H1 (cell line): ENCODE results near the gene PDZD2. TPM values are rescaled to one million over a fixed set of nuclear protein-coding genes. Genes with fewer than 3 reads are reported as not detected.

Experiments
- CTCF ChIA-PET: fragments of 300-600 bp; sonication (Branson Sonifier 250); formaldehyde crosslinking; loops from one replicate; lab custom pipeline; 2021; ENCODE audit not compliant: partially characterized antibody; lab: Charles Lee
- POLR2A ChIA-PET: fragments of 300-600 bp; sonication (Branson Sonifier 250); formaldehyde crosslinking; loops from one replicate; lab custom pipeline; 2021; ENCODE audit warnings: inconsistent platforms; ENCODE audit not compliant: partially characterized antibody; lab: Charles Lee
- DNase-seq, 2 experiments: peaks; one replicate each; pipeline versions ENCODE4 v3.0.0 to v3.0.0-alpha.2; 2010 to 2022; ENCODE audit warnings: low spot score in 2 of 2, low read depth in 1 of 2, mixed read lengths in 1 of 2
- FAIRE-seq: peaks from 2 replicates; lab custom pipeline; 2011; peaks lifted over from hg19 to GRCh38; lab: Jason Lieb, UNC
- H2AFZ ChIP-seq: 2 replicates; pipeline ENCODE4 v1.8.1; 2012; ENCODE audit warnings: low read length, inconsistent platforms
- H2AK5ac ChIP-seq: 2 replicates; pipeline ENCODE4 v1.6.1; 2013; ENCODE audit warnings: low read depth, low read length
- H2BK120ac ChIP-seq: replicated peaks from 2 replicates; pipeline ENCODE3; 2013; ENCODE audit warnings: low read depth, low read length, inconsistent platforms
- H2BK12ac ChIP-seq: 2 replicates; pipeline ENCODE4 v1.6.1; 2013; ENCODE audit warnings: low read depth, low read length
- H2BK15ac ChIP-seq: 2 replicates; pipeline ENCODE4 v1.6.1; 2013; ENCODE audit warnings: low read length
- H2BK20ac ChIP-seq: 2 replicates; pipeline ENCODE4 v1.6.1; 2013; ENCODE audit warnings: low read length
- H2BK5ac ChIP-seq: 2 replicates; pipeline ENCODE4 v1.6.1; 2013; ENCODE audit warnings: low read depth, low read length
- H3K14ac ChIP-seq: 2 replicates; pipeline ENCODE4 v1.6.1; 2013; ENCODE audit warnings: inconsistent platforms; ENCODE audit not compliant: insufficient read length
- H3K18ac ChIP-seq: 2 replicates; pipeline ENCODE4 v1.6.1; 2013; ENCODE audit warnings: low read length; ENCODE audit errors: extremely low read depth
- H3K23ac ChIP-seq: 2 replicates; pipeline ENCODE4 v1.6.1; 2013; ENCODE audit warnings: inconsistent platforms; ENCODE audit not compliant: insufficient read length
- H3K23me2 ChIP-seq: 2 replicates; pipeline ENCODE4 v1.6.1; 2013; ENCODE audit warnings: low read depth, low read length
- H3K27ac ChIP-seq: 2 replicates; pipeline ENCODE4 v1.6.1; 2011; ENCODE audit warnings: low read depth, low read length, inconsistent platforms
- H3K27me3 ChIP-seq, 4 experiments: replicated peaks in 1 of 4; 1 replicate in 1 of 4; 2 replicates in 3 of 4; pipeline versions ENCODE4 v1.6.1 to v1.8.1; 2011 to 2013; ENCODE audit warnings: low read length in 3 of 4, mild to moderate bottlenecking in 3 of 4, inconsistent platforms in 2 of 4, mixed read lengths in 2 of 4, moderate library complexity in 1 of 4; ENCODE audit not compliant: control insufficient read depth in 3 of 4, insufficient read depth in 3 of 4; ENCODE audit errors: extremely low read depth in 1 of 4
- H3K36me3 ChIP-seq, 4 experiments: 2 replicates each; pipeline versions ENCODE4 v1.6.1 to v1.8.1; 2011 to 2013; ENCODE audit warnings: mild to moderate bottlenecking in 4 of 4, low read length in 3 of 4, moderate library complexity in 2 of 4, control low read depth in 1 of 4, inconsistent platforms in 1 of 4; ENCODE audit not compliant: insufficient read depth in 4 of 4, control insufficient read depth in 2 of 4
- H3K4ac ChIP-seq: replicated peaks from 2 replicates; pipeline ENCODE3; 2013; ENCODE audit warnings: low read length, low read depth, mixed read lengths, inconsistent platforms; ENCODE audit not compliant: insufficient read length
- H3K4me1 ChIP-seq, 4 experiments: replicated peaks in 1 of 4; 1 replicate in 1 of 4; 2 replicates in 3 of 4; pipeline versions ENCODE4 v1.6.1 to v1.8.1; 2011 to 2013; ENCODE audit warnings: low read length in 3 of 4, inconsistent platforms in 2 of 4, mixed read lengths in 1 of 4; ENCODE audit not compliant: insufficient read depth in 4 of 4, control insufficient read depth in 3 of 4
- H3K4me2 ChIP-seq, 2 experiments: 2 replicates each; pipeline versions ENCODE4 v1.6.1 to v1.8.1; 2011 to 2013; ENCODE audit warnings: low read depth in 2 of 2, low read length in 2 of 2, control low read depth in 1 of 2, inconsistent platforms in 1 of 2, mild to moderate bottlenecking in 1 of 2; ENCODE audit not compliant: insufficient read depth in 1 of 2
- H3K4me3 ChIP-seq, 4 experiments: fragments of 200-600, 300-600 bp in 1 of 4; sonication (generic), shearing (Covaris generic), sonication (Bioruptor Twin) in 1 of 4; 2 replicates each; pipeline versions ENCODE4 v1.5.1 to v1.8.1; 2011 to 2016; ENCODE audit warnings: low read length in 4 of 4, low read depth in 3 of 4, control low read depth in 2 of 4, inconsistent platforms in 2 of 4, mild to moderate bottlenecking in 2 of 4, mixed read lengths in 1 of 4, moderate library complexity in 1 of 4; ENCODE audit not compliant: insufficient read depth in 2 of 4; ENCODE audit errors: extremely low read depth in 1 of 4
- H3K56ac ChIP-seq: replicated peaks from 2 replicates; pipeline ENCODE3; 2013; ENCODE audit warnings: low read depth, mild to moderate bottlenecking, mixed read lengths, low read length, inconsistent platforms; ENCODE audit not compliant: insufficient read length
- H3K79me1 ChIP-seq: 2 replicates; pipeline ENCODE4 v1.6.1; 2013; ENCODE audit warnings: low read depth, low read length, control low read depth
- H3K79me2 ChIP-seq, 2 experiments: 2 replicates each; pipeline versions ENCODE4 v1.6.1 to v1.8.1; 2012 to 2013; ENCODE audit warnings: low read length in 2 of 2, mild to moderate bottlenecking in 2 of 2, inconsistent platforms in 1 of 2; ENCODE audit not compliant: insufficient read depth in 2 of 2, control insufficient read depth in 1 of 2
- H3K9ac ChIP-seq, 4 experiments: replicated peaks in 1 of 4; 1 replicate in 1 of 4; 2 replicates in 3 of 4; pipeline versions ENCODE4 v1.6.1 to v1.8.1; 2011 to 2013; ENCODE audit warnings: low read depth in 3 of 4, low read length in 3 of 4, control low read depth in 2 of 4, mild to moderate bottlenecking in 2 of 4, moderate library complexity in 2 of 4, inconsistent platforms in 1 of 4; ENCODE audit errors: extremely low read depth in 1 of 4
- H3K9me3 ChIP-seq, 2 experiments: 2 replicates each; pipeline versions ENCODE4 v1.6.1 to v1.8.1; 2012 to 2013; ENCODE audit warnings: mild to moderate bottlenecking in 2 of 2, moderate library complexity in 2 of 2, control low read depth in 1 of 2, inconsistent platforms in 1 of 2, low read depth in 1 of 2, low read length in 1 of 2, mixed read lengths in 1 of 2; ENCODE audit not compliant: insufficient read depth in 2 of 2
- H4K20me1 ChIP-seq, 2 experiments: replicated peaks in 1 of 2; 2 replicates each; pipeline versions ENCODE3 to v1.8.1; 2011 to 2013; ENCODE audit warnings: inconsistent platforms in 2 of 2, low read length in 2 of 2, mild to moderate bottlenecking in 1 of 2; ENCODE audit not compliant: insufficient read depth in 2 of 2, control insufficient read depth in 1 of 2
- H4K5ac ChIP-seq: 2 replicates; pipeline ENCODE4 v1.6.1; 2013; ENCODE audit warnings: low read length, low read depth, mixed read lengths, inconsistent platforms; ENCODE audit not compliant: insufficient read length
- H4K8ac ChIP-seq: 2 replicates; pipeline ENCODE4 v1.8.0; 2013; ENCODE audit warnings: mild to moderate bottlenecking, moderate library complexity, low read length, inconsistent platforms; ENCODE audit not compliant: insufficient read depth; ENCODE audit errors: extremely low read depth
- H4K91ac ChIP-seq: replicated peaks from 2 replicates; pipeline ENCODE3; 2013; ENCODE audit warnings: low read length, mixed read lengths, inconsistent platforms; ENCODE audit not compliant: insufficient read length
- CEBPB ChIP-seq: IDR thresholded peaks from 2 replicates; pipeline ENCODE4 v1.6.1; 2012; ENCODE audit warnings: low read depth, low read length
- RBBP5 ChIP-seq: IDR thresholded peaks from 2 replicates; pipeline ENCODE4 v1.7.1; 2012; ENCODE audit warnings: low read depth, mild to moderate bottlenecking, inconsistent platforms, low read length, moderate library complexity, borderline replicate concordance
- WGBS, 2 experiments: shearing (Covaris generic) in 1 of 2; methylation state at CpG; one replicate each; pipeline versions ENCODE4 v1.1.6 to v1.1.7; 2013 to 2015; ENCODE audit warnings: low lambda C conversion rate in 2 of 2, mixed read lengths in 2 of 2, inconsistent platforms in 1 of 2, low coverage in 1 of 2, missing lambda C conversion rate in 1 of 2; ENCODE audit not compliant: insufficient replicate concordance in 2 of 2, insufficient coverage in 1 of 2, insufficient read length in 1 of 2; ENCODE audit errors: extremely low coverage in 1 of 2, missing lambda C conversion rate in 1 of 2; 5-methylcytosine and 5-hydroxymethylcytosine counted together
- polyA plus RNA-seq, 7 experiments: library from polyadenylated mRNA; depleted of rRNA in 3 of 7; stranded (reverse) in 5 of 7; unstranded in 2 of 7; fragments of >200 nt in 5 of 7; fragments of 200-250 nt in 2 of 7; gene quantifications; 1 replicate in 5 of 7; 2 replicates in 1 of 7; 4 replicates in 1 of 7; pipeline versions ENCODE4 v1.2.1 to v1.2.3, GENCODE V29; 2011 to 2013; ENCODE audit warnings: missing spikeins in 2 of 7, mixed read lengths in 2 of 7
- total RNA-seq: library from RNA; stranded (reverse); fragmentation: NEBNext Ultra II Directional; extraction: Animal tissue kit (Norgen Biotek cat#: 25700); gene quantifications from 2 replicates; pipeline ENCODE4 v1.2.1, GENCODE V29; 2021

Gene PDZD2
- total and polyA plus RNA-seq, 2 of the 8 experiments (the other 6 are each of a cell fraction or from before 2014, with no cell fraction given) = 1.2 to 6.8 TPM

DNA sequence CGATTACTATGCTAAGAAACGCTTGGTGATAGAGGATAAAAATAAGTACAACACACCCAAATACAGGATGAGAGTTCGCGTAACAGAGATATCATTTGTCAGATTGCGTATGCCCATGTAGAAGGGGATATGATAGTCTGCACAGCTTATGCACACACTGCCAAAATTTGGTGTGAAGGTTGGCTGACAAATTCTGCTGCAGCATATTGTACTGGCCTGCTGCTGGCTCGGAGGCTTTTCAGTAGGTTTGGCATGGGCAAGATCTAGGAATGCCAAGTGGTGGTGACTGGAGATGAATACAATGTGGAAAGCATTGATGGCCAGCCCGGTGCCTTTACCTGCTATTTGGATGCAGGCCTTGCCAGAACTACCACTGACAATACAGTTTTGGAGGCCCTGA, 208.4 kb downstream of the PDZD2 start:
- Histone ChIP-seq H3K4me1 (no peaks in the 10 kb centered on the region), H4K8ac (no peak overlapping the region), H3K79me2 (no peaks in the 10 kb centered on the region), H3K14ac (no peak overlapping the region), H3K56ac (no peak overlapping the region), H3K4ac (no peak overlapping the region), H3K23me2 (no peaks in the 10 kb centered on the region), H2AFZ (no peak overlapping the region), H3K9me3 (no peaks in the 10 kb centered on the region), H3K27me3 (no peaks in the 10 kb centered on the region), H4K91ac (no peak overlapping the region), H2BK120ac (no peak overlapping the region), H3K23ac (no peak overlapping the region), H4K20me1 (no peaks in the 10 kb centered on the region), H3K27ac (no peak overlapping the region), H2BK12ac (no peak overlapping the region), H2BK5ac (no peak overlapping the region), H3K9ac (no peak overlapping the region), H2BK20ac (no peak overlapping the region), H2BK15ac (no peak overlapping the region), H4K5ac (no peak overlapping the region), H2AK5ac (no peak overlapping the region), H3K36me3 (no peaks in the 10 kb centered on the region), H3K4me2 (no peak overlapping the region), H3K18ac (no peak overlapping the region), H3K4me3 (no peak overlapping the region), H3K79me1 (no peaks in the 10 kb centered on the region)
- POLR2A ChIA-PET = no interaction called here
- CTCF ChIA-PET = interaction anchor here (1.0 to 2.2 kb wide), 5 partner anchors 9 to 245 kb away, joined by 3 to 7 read pairs (median 3); no protein-coding TSS in a partner anchor
- no peak for TF ChIP-seq CEBPB
- TF ChIP-seq RBBP5 = no peak
- DNase-seq = no peak
- FAIRE-seq = no peak
- 92% methylated on average over 7 of the region's 7 CpGs; no CpG with 5 or more reads in 1 of the 2 experiments for WGBS, 2 experiments
